OCI-LY1 (cell line): Measurements from ENCODE around the gene ZBTB3.

Experiments used
- CTCF ChIP-seq: fragments of 200-600 bp; sonication (generic), shearing (Covaris generic); IDR thresholded peaks from 2 replicates; pipeline ENCODE4 v1.5.1; 2017; ENCODE audit warnings: mild to moderate bottlenecking, antibody characterized with exemption, low read length, moderate library complexity, mixed read lengths
- EZH2 ChIP-seq: fragments of 200-600 bp; sonication (generic), shearing (Covaris generic); IDR thresholded peaks from 2 replicates; pipeline ENCODE4 v1.8.0; 2017; ENCODE audit warnings: borderline replicate concordance, mixed run types, mild to moderate bottlenecking, antibody characterized with exemption, low read length, moderate library complexity, mixed read lengths

- TF ChIP-seq CTCF (no peak), EZH2 (no peak)
Observed at GRCh38 chr11:62712861-62713260, 41.1 kb downstream of the ZBTB3 start.
